NCI-H2107 treated with DMSO at 0.1 percent for 48 hours (cell line): ENCODE results near the gene ZNF32.

Experiments used
- DNase-seq: peaks from one replicate; lab custom pipeline; 2025; ENCODE audit not compliant: unreplicated experiment; lab: John Stamatoyannopoulos, UW

Gene ZNF32

DNA sequence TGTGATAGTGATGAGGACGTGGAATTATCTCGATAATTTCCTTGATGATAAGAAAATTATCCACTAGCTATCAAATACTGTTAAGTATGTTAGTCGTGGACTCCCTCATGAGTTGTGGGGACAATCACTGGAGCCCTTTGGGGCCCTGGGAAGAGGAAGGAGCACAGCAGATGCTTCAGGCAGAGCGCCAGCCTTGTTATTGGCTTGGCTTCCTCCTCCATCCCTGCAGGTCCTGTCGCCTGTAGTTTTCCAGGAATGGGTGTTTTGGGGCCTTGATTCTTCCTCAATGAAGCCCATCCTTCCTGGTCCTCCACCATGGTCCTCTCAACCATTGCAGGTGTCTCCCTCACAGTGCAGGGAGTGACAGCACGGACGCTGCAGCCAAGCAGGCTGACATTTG, 32.5 kb upstream of the ZNF32 start:
- no peak for DNase-seq

DNA sequence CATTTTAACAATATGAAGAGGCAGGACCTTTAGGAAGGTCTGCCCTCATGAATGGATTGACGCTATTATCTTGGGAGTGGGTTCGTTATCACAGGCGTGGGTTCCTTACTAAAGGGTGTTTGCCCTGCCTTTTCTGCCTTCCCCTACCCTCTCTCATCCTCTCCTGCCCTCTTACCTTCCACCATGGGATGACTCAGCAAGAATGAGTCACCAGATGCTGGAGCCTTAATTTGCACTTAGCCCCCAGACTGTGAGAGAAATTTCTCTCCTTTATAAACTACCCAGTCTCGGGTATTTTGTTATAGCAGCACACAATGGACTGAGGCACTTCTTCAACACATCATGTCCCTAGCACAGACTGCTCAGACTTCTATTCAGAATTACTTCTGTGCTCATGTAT, 31.4 kb upstream of the ZNF32 start:
- no peak for DNase-seq

DNA sequence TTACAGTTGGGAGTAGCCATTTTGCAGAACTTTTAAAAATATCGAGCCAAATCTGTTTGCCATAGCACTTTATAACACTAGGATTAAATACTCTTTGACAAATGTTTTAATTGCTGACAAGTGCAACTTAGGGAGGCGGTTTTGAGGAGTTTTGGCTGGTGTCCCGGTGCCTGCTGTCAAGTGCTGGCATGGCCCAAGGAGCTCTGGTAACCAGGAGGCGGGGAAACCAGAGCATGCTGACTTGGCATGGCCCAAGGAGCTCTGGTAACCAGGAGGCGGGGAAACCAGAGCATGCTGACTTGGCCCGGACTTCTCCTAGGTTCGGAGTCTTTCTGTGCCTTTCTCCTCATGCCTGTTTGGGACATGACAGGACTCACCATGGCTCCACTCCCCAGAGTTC, 30.8 kb upstream of the ZNF32 start:
- DNase-seq, result no peak

DNA sequence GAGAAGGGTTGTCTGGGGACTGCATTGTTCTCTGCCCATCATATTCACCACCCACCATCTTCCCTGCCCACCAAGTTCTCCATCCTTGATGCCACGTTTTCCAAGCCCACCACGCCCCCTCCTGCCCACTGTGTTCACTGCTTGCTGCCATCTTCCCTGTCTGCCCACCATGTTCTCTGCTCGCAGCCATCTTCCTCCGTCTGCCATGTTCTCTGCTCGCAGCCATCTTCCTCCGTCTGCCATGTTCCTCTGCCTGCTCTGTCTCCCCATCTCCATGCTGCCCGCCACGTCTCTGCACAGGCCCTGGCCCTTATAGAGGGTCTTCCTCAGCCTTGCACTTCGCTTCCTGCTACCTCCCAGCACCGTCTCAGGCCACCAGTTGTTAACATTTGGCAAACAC, 30.0 kb upstream of the ZNF32 start:
- DNase-seq, result no peak

DNA sequence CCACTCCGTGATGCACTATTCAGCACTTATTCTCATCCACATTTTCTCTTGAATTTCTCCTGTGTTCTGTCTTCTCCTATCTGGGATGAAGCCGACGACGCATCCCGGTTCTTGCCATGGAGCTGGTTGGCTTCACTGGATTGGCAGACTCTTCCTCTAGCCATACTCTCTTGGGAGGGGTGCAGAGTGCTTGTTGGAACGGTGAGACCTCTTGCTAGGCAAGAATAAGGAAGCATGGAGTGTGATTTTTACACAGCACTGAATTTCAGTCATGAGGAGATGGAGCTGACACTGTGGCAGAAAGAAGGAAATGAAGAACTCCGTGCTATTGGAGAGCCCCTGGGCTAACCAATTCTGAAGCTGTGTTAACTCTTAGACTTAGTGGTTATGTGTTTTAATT, 28.2 kb upstream of the ZNF32 start:
- no peak for DNase-seq

DNA sequence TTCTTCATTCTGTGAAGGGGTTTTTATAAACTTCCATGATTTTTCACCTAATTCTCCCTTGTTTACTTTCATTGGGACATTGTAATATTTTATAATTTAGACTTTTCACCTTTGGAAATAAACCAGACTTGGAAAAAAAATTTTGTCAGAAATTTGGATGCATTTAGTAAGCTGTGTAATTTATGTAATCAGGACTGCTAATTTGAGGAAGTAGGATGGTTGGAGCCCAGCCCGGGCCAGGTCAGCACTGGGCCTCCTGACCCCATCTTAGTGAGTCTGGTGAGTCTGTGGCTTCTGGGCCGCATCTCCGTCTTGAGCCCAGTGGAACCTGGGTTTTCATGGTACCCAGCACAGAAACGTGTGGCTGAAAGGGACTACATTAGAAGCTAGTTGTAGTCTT, 27.6 kb upstream of the ZNF32 start:
- no peak for DNase-seq

DNA sequence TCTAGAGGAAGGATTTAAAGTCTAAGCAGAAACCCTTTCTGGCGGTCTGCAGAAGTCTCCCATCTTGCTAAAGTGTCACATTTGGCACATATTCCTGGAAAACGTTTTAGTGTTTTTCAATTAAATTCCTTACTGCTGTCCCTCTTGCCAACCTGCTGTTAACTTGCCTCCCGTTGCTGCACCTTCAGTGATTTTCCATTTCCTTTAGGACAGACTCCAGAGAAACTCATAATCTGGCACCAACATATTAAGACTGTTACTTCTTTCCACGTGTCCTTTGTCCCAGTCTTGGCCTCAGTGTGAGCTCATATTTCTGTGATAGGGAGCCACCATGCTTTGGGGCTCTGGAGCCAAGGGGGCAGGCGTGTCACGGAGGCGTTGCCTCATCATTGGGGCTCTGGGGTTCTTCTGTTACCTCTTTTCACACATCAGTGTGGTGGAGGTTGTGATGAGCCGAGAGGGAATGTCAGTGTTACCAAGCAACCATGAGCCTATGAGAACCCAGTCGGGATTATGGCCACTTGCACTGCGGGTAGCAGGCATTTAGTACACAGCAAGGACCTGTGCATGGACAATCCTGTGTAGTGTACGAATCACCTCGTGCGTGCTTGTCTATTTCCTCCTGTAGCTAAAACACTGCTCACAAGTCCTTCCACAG, 26.0 kb upstream of the ZNF32 start:
- DNase-seq, result no peak

DNA sequence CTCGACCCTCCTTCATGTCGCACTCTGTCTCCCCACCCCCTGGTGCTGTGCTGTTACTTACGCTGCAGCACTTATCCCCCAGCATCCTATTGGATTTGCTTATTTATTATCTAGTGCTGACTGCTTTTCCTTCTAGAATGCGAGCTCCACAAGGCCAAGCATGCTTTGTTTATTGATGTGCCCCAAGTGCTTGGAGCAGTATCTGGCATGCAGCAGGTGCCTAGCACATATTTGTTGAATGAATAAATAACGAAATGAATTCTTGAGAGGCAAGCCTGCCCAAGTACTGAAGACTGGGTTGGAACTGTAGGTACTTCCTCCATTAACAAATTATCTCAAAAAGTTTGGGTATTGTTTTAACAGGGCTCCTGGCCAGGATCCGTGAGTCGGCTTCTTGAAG, 24.8 kb upstream of the ZNF32 start:
- DNase-seq, result no peak

DNA sequence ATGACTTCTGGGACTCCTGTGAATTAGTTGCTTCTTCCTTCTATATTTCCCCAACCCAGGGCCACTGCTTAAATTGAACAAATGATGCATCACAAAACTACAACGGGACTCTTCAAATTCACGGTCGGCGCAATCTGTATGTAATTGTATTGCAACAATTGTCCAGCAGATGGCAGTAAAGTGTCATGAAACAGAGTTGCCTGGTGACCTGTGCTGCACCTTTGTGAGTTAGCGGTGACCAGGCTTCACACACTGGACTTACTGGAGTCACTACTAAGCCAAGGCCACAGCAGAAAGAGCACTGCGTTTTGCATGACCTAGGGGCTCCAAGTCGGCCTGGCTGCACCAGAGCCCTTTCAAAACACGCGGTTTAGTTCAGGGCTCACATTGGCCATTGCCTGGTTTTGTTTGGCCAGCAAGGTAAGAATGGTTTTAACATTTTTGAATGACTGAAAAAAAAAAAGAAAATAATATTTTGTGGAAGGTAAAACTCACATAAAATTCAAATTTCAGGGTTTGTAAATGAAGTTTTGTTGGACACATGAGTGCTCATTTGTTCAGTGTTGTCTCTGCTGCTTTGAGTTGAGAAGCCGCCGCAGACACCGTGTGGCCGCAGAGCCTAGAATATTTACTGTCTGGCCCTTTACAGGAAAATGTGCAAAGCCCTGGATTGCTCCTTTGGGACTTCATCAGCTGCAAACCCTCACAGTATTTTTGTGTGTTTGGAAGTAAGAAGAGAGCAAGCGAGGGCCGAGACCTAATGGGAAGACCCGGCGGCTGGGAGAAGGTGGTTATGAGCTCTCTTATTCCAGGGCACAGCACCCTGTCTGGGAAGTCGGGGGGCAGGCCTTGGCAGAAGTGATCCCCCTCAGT, 23.2 kb upstream of the ZNF32 start:
- DNase-seq, result no peak

DNA sequence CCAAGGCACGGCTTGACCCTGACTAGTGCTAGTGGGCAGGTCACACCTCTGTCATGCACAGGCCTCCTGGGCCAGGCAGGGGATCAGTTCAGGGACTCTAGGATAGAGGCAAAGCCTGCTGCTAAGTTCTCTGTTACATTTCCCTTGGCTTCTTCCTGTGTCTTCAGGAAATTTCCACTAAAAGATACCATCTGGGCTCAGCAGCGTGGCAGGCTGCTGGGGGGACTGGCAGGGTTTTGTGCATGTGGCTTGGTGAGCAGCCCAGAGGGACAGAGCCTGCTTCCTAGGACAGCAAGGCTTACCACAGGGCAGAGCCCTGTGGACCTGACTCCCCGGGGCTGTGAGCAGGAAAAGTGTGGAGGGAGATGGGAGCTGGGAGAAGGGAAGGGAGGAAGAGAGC, 20.7 kb upstream of the ZNF32 start:
- no peak for DNase-seq

DNA sequence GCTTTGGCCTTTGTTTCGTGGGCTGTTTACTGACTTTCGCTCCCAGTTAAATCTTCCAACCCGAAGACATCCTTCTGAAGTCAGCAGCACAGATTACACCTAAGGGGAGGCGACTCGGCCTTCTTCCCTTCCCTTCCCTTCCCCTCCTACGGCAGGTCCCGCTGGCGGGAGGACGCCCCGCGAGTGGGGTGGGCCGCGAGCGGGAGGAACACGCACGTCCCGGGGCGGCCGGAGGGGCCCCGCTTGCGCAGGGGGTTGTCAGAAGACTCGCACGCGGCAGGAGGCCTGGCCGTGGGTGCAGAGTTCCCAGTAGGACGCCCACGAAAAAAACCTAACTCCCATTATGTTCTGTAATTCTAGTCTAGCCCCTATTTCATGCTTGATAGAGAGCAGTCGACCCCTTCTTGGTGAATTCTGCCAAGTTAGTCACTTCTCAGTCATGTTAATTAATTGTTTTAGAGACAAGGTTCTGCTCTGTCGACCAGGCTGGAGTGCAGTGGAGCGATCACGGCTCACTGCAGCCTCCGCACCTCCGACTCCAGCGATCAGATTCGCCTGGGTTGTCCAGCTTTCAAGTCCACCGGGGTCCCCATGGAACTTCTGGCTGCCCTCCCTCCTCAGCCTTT, 19.2 kb upstream of the ZNF32 start:
- DNase-seq, result no peak

DNA sequence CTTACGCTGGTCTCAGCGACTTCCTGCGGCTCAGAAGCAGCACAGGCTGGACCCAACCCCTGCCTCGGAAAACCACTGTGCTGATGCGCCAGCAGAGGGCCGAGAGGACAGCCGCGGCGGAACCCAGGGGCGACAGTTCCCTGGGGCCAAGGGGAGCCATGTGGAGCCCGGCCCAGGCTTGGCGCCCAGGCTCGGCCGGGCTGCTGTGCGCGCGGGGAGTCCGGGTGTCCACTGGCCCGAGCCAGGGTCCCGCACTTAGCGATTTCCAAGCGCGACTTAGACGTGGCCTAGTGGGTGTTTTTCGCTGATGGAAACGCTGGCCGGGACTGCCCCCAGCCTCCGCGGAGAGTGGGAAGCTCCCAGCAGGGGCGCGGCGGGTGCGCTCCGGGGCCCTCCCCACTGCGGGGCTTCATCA, 18.6 kb upstream of the ZNF32 start:
- DNase-seq, result no peak

DNA sequence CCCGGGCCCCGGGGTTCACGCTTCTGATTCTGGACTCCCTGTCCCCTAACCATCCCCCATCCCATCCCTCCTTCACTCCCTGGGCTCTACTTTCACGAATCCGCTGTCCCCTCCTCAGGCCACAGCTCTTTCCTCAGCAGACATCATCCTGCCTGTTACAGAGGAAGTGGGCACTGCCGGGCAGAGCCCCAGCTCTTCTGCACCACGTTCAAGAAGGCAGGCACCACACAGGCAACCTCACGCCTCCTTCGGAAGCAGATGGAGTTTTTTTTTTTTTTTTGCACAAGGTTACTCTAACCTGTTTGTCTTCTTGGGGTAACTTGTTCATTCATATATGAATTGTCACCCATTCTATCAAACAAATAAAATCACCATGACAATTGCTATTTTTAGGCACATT, 17.9 kb upstream of the ZNF32 start:
- no peak for DNase-seq

DNA sequence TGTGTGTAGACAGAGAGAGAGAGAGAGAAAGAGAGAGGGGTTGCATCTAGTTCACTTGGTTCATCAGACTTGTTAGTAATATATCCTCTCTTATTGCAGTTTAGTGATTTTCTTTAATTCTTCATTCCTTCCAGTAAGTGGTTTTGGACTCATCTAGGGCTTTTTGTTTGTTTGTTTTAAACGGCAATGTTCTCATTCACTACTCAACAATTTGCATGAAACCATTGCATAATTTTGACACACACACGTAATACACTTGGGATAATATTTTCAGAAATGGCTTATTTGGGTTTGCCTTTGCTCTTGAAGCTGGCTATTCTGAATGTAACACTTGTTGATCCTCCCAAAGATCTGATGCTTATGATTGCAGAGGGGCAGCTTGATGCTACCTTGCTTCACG, 16.4 kb upstream of the ZNF32 start:
- DNase-seq, result no peak

DNA sequence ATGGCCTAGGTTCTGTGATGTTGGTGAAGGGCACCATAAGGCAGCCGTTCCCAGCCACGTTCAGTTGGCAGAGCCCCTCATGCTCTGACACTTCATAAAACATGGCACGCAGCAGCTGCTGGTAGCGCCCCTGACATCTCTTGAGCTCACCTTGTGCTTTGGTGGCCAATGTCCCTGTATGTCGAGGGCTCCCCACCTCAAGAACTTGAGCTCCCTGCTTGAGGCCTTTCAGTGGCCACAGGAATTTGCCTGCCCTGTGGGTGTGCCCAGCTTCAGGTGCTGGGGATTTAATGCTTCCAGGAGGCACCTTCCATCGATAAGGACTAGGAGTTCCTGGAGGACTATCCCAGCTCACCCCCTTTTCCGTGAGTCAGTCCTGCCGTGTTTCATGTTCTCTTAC, 9.5 kb upstream of the ZNF32 start:
- no peak for DNase-seq

DNA sequence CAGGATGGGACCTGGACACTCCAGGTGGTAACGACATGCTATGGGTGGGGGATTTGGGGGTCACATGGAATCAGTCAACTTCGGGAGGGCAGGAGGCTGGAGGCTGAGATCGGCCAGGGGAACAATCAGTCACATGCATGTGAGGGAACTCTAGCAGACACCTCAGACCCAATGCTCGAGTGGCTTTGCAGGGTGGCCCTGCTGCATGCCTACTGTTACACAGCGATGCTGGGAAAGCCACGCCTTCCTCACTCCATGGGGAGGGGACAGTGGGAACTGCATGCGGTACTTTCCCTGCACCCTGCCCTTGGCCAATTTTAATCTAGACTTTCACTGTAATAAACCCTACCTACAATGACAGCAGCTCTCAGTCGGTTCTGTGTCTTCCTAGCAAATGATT, 6.6 kb upstream of the ZNF32 start:
- DNase-seq, result no peak

DNA sequence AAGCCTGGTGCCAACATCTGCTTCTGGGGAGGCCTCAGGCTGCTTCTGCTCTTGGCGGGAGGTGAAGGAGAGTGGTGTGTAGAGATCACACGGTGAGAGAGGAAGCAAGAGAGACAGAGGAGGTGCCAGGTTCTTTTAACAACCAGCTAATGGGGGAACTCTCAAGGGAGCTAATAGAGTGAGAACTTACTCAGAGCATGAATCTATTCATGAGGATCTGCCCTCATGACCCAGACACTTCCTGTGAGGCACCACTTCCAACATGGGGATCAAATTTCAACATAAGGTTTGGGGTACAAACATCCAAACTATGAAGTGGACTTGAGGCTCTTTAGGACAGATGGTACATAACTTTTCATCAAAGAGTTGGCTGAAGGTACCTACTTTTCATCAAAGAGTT, 5.1 kb upstream of the ZNF32 start:
- DNase-seq, result no peak

DNA sequence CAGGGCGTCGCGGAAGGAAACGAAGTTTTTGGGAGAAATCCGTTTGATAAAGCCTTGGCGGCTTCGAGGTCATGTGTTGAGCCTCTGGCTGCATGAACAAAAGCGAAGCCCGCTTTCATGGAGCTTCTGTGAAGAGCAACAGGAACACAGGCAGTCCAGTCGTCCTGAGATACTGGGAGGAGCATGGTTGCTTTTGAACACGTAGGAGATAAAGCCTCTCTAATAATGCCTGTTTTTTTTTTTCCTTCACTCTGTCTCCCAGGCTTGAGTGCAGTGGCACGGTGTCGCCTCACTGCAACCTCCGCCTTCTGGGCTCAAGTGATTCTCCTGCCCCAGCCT, 473 bp upstream of the ZNF32 start:
- no peak for DNase-seq

DNA sequence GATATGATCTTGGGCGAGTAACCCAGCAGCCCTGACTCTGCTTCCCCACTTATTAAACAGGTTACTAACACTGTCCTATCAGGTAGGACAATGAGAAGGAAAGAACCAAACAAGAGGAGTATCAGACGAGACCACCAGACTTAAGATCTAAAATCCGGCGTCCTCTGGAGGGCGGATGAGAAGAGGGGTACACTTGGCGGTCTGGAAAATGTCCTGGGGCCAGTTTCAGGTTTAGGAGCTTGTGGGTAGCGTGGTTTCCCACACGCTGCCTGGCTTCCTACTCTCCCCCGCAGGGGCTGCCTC, 635 bp downstream of the ZNF32 start:
- no peak for DNase-seq

DNA sequence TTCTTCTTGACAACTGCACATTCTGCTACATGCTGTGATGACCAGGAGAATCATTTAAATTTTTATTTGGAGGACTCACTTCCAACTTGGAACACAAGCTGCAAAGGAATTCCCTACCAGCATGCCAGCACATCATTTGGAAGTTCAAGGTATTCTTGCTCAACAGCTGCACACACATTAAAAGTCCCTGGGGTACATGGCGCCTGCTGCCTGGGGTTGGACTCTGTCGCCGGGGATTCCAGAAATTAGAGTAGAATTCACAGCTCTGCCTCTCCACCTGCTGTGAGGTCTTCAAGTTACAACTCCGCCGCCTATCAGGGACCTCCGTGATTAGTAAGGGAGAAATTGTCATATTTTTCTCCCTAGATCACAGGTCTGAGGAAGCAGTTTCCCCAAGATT, 1.1 kb downstream of the ZNF32 start:
- DNase-seq, result no peak

DNA sequence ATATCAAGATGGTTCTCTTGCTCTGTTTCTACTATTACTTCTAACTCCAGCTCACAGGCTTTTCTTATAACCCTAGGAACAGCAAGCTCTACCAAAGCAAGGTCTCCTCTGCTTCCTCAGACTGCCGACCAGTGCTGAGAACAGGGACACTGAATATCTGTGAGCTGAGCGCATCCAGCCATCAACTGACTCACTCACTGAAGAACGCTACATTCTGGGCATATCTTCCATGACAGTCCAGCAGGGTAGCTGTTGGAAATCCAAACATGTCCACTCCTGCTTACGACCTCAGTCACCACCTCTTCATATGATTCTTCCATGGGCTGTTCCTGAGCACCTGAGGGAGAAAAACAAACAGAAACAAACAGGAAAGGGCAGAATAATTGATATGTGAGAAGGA, 2.8 kb downstream of the ZNF32 start:
- DNase-seq, result no peak

DNA sequence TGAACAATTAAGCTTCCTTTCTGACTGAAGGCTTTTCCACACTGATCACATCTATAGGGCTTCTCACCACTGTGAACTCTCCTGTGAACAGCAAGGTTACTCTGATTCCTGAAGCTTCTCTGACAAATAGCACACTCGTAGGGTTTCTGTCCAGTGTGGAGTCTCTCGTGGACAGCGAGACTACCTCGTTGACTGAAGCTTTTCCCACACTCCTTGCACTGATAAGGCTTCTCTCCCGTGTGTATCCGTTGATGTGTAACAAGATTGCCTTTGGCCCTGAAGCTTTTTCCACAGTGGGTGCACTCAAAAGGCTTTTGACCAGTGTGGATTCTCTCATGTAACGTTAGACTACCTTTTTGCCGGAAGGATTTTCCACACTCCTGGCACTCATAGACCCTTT, 4.4 kb downstream of the ZNF32 start:
- DNase-seq, result no peak

DNA sequence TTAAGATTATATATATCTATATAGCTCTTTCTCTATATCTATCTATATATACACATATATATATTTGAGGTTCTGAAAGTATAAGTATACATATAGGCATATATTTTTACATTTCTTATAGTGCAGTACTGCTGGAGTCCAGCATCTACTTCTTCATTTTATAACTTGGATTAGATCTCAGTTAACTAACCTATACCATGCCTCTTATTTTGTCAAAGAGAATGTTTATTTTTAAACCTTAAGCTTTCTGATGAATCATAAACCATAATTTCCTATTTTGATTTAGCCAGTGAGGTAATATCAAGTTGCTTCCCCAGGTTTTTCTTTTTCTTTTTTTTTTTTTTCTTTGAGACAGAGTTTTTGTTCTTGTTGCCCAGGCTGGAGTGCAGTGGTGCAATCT, 8.1 kb downstream of the ZNF32 start:
- DNase-seq, result no peak
